HepG2 (cell line): ENCODE data around the gene GNB3. TPM values are rescaled to one million over a fixed set of nuclear protein-coding genes. Genes with fewer than 3 reads are reported as not detected.

Source experiments
- AGO2 ChIP-seq: fragments of 200-400 bp; formaldehyde crosslinking; optimal IDR thresholded peaks from 2 replicates; pipeline ENCODE3; 2017; ENCODE audit warnings: mild to moderate bottlenecking, low read depth, low read length, moderate library complexity
- ASH2L ChIP-seq: fragments of 300-600, 200-600 bp; sonication (generic); IDR thresholded peaks from 2 replicates; pipeline ENCODE4 v1.7.0; 2017; ENCODE audit warnings: low read depth, mild to moderate bottlenecking, moderate library complexity, mixed read lengths, low read length; ENCODE audit not compliant: insufficient read length
- ATAD3A ChIP-seq: sonication (generic); formaldehyde crosslinking; IDR thresholded peaks from 2 replicates; pipeline ENCODE4 v1.4.0; 2020; ENCODE audit warnings: missing genetic modification reagents
- CCAR2 ChIP-seq: fragments of 200-400 bp; formaldehyde crosslinking; optimal IDR thresholded peaks from 2 replicates; pipeline ENCODE3; 2018; ENCODE audit warnings: low read depth, mild to moderate bottlenecking, low read length, moderate library complexity
- CHCHD3 ChIP-seq: sonication (generic); formaldehyde crosslinking; IDR thresholded peaks from 2 replicates; pipeline ENCODE4 v1.8.0; 2022; ENCODE audit warnings: mild to moderate bottlenecking, missing genetic modification reagents, moderate library complexity
- DRAP1 ChIP-seq: IDR thresholded peaks from 2 replicates; pipeline ENCODE4 v1.6.1; 2016; ENCODE audit warnings: missing genetic modification reagents, missing compliant biosample characterization
- FOXO4 ChIP-seq: sonication (generic); formaldehyde crosslinking; conservative IDR thresholded peaks from 2 replicates; pipeline ENCODE4 v1.8.1; 2023; ENCODE audit warnings: missing genetic modification reagents
- HOXA3 ChIP-seq: sonication (generic); formaldehyde crosslinking; IDR thresholded peaks from 2 replicates; pipeline ENCODE4 v1.5.0; 2020; ENCODE audit warnings: missing genetic modification reagents
- KDM5A ChIP-seq: fragments of 200-600 bp; sonication (generic); IDR thresholded peaks from 2 replicates; pipeline ENCODE4 v1.7.0; 2018; ENCODE audit warnings: antibody characterized with exemption, mild to moderate bottlenecking, low read length, borderline replicate concordance
- RARG ChIP-seq: sonication (generic); formaldehyde crosslinking; IDR thresholded peaks from 2 replicates; pipeline ENCODE4 v1.4.0; 2020; ENCODE audit warnings: low read depth, mild to moderate bottlenecking, missing genetic modification reagents
- REXO4 ChIP-seq: sonication (generic); formaldehyde crosslinking; IDR thresholded peaks from 2 replicates; pipeline ENCODE4 v1.8.0; 2022; ENCODE audit warnings: missing genetic modification reagents, mild to moderate bottlenecking, borderline replicate concordance
- RORA ChIP-seq: sonication (generic); formaldehyde crosslinking; IDR thresholded peaks from 2 replicates; pipeline ENCODE4 v1.5.0; 2020; ENCODE audit warnings: mild to moderate bottlenecking, missing genetic modification reagents, moderate library complexity
- ZNF136 ChIP-seq: sonication (generic); formaldehyde crosslinking; IDR thresholded peaks from 2 replicates; pipeline ENCODE4 v1.8.1; 2022; ENCODE audit warnings: low read depth, mild to moderate bottlenecking, moderate library complexity, missing genetic modification reagents
- ZNF160 ChIP-seq: sonication (generic); formaldehyde crosslinking; IDR thresholded peaks from 2 replicates; pipeline ENCODE4 v1.8.0; 2022; ENCODE audit warnings: mild to moderate bottlenecking, inconsistent platforms, missing genetic modification reagents
- ZNF224 ChIP-seq: sonication (generic); formaldehyde crosslinking; IDR thresholded peaks from 2 replicates; pipeline ENCODE4 v1.5.0; 2020; ENCODE audit warnings: mild to moderate bottlenecking, missing genetic modification reagents
- ZNF350 ChIP-seq: sonication (generic); formaldehyde crosslinking; IDR thresholded peaks from 2 replicates; pipeline ENCODE4 v1.4.0; 2020; ENCODE audit warnings: mild to moderate bottlenecking, low read depth, missing genetic modification reagents, borderline replicate concordance
- ZNF652 ChIP-seq: IDR thresholded peaks from 2 replicates; pipeline ENCODE4 v1.6.1; 2016; ENCODE audit warnings: low read depth, borderline replicate concordance
- ZNF709 ChIP-seq: sonication (generic); formaldehyde crosslinking; IDR thresholded peaks from 2 replicates; pipeline ENCODE4 v1.5.0; 2020; ENCODE audit warnings: mild to moderate bottlenecking, missing genetic modification reagents
- ZSCAN12 ChIP-seq: sonication (generic); formaldehyde crosslinking; IDR thresholded peaks from 2 replicates; pipeline ENCODE4 v1.9.0; 2021; ENCODE audit warnings: mild to moderate bottlenecking, missing genetic modification reagents
- ZSCAN9 ChIP-seq: IDR thresholded peaks from 2 replicates; pipeline ENCODE4 v1.6.1; 2016; ENCODE audit warnings: borderline replicate concordance
- polyA plus RNA-seq, 8 experiments: library from polyadenylated mRNA; depleted of rRNA in 3 of 8; stranded (reverse) in 7 of 8; unstranded in 1 of 8; fragments of >200 nt; fragmentation: Illumina TruSeq in 4 of 8; extraction: Trizol in 4 of 8; gene quantifications; 2 replicates each; pipeline versions ENCODE4 v1.2.1 to v1.2.3, GENCODE V29; 2011 to 2016; ENCODE audit warnings: low read depth in 4 of 8, missing spikeins in 1 of 8, mixed read lengths in 1 of 8; ENCODE audit not compliant: insufficient read depth in 1 of 8
- total RNA-seq, 5 experiments: library from RNA; depleted of rRNA; stranded (reverse); fragments of >200 nt; fragmentation: Illumina TruSeq; extraction: Trizol; gene quantifications; 2 replicates each; pipeline ENCODE4 v1.2.3, GENCODE V29; 2016; ENCODE audit warnings: low read depth in 1 of 5
- TF ChIP-seq, protein P1 (sequence below): sonication (generic); formaldehyde crosslinking; conservative IDR thresholded peaks from 2 replicates; pipeline ENCODE4 v1.8.0; 2022; ENCODE audit warnings: mild to moderate bottlenecking, moderate library complexity, missing genetic modification reagents
- TF ChIP-seq, protein P2 (sequence below): IDR thresholded peaks from 2 replicates; pipeline ENCODE4 v1.6.1; 2016; ENCODE audit warnings: missing compliant biosample characterization, missing genetic modification reagents, borderline replicate concordance
- TF ChIP-seq, protein P3 (sequence below): sonication (generic); formaldehyde crosslinking; IDR thresholded peaks from 2 replicates; pipeline ENCODE4 v1.4.0; 2020; ENCODE audit warnings: mild to moderate bottlenecking, missing genetic modification reagents

The GNB3 gene
- total and polyA plus RNA-seq, 2 of the 13 experiments (the other 11 are each of a cell fraction or from before 2014, with no cell fraction given) = 1.3 to 3.6 TPM

DNA sequence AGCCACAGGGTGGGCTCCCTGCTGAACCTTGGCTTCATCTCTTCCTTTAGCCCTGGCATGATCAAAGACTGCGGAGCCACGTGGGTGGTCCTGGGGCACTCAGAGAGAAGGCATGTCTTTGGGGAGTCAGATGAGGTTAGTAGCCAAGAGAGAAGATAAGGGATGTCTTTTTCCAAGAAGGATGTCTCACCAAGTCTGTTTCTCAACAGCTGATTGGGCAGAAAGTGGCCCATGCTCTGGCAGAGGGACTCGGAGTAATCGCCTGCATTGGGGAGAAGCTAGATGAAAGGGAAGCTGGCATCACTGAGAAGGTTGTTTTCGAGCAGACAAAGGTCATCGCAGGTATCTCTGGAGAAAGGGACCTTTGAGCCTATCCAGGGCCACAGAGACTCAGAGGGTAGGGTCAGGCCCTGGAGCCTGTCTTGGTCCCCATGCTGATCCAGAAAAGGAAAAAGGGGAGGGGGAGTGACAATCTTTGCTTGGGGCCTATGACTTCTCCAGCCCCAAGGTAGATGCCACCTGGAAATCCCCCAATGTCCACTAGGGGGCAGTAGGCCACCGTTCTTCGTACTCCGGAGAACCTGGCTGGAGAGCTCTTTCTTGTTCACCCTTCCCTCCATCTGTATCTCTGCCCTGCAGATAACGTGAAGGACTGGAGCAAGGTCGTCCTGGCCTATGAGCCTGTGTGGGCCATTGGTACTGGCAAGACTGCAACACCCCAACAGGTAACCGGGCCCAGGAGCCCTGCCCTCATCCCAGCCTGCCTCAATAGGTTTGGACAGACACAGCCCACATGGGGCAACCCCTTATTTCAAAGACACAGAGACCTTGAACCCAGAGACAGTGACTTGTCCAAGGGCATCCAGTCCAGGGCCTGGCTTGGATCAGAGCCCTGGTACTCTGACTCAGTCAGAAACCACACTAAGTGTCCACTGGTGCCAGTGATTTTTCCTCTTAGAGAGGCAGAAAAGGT lies 28.6 kb downstream of the GNB3 start (continued):
- TF ChIP-seq ZNF136 (CRISPR knock-in tag) (no peak), CHCHD3 (CRISPR knock-in tag) (no peak), RARG (CRISPR knock-in tag) (no peak), ZNF350 (CRISPR knock-in tag) (peak; percentile 47; the same call in 1 of the 2 replicates), ZNF224 (CRISPR knock-in tag) (no peak), CCAR2 (no peak), AGO2 (no peak), ASH2L (peak; percentile 16), ZSCAN9 (no peak), KDM5A (no peak), ZNF709 (CRISPR knock-in tag) (no peak), ZNF160 (CRISPR knock-in tag) (no peak), DRAP1 (CRISPR knock-in tag) (peak; percentile 12; the same call in 1 of the 2 replicates), ZNF652 (CRISPR knock-in tag) (no peak), RORA (CRISPR knock-in tag) (no peak), FOXO4 (CRISPR knock-in tag) (no peak), HOXA3 (CRISPR knock-in tag) (0 out of 2 replicates have a peak, but pooled peaks have one; percentile 10), ATAD3A (CRISPR knock-in tag) (no peak), REXO4 (no peak), ZSCAN12 (CRISPR knock-in tag) (no peak)
- TF ChIP-seq, protein P1, sequence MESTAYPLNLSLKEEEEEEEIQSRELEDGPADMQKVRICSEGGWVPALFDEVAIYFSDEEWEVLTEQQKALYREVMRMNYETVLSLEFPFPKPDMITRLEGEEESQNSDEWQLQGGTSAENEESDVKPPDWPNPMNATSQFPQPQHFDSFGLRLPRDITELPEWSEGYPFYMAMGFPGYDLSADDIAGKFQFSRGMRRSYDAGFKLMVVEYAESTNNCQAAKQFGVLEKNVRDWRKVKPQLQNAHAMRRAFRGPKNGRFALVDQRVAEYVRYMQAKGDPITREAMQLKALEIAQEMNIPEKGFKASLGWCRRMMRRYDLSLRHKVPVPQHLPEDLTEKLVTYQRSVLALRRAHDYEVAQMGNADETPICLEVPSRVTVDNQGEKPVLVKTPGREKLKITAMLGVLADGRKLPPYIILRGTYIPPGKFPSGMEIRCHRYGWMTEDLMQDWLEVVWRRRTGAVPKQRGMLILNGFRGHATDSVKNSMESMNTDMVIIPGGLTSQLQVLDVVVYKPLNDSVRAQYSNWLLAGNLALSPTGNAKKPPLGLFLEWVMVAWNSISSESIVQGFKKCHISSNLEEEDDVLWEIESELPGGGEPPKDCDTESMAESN = no peak
- TF ChIP-seq, protein P2, sequence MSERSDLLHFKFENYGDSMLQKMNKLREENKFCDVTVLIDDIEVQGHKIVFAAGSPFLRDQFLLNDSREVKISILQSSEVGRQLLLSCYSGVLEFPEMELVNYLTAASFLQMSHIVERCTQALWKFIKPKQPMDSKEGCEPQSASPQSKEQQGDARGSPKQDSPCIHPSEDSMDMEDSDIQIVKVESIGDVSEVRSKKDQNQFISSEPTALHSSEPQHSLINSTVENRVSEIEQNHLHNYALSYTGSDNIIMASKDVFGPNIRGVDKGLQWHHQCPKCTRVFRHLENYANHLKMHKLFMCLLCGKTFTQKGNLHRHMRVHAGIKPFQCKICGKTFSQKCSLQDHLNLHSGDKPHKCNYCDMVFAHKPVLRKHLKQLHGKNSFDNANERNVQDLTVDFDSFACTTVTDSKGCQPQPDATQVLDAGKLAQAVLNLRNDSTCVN (CRISPR knock-in tag) = 0 out of 2 replicates have a peak, but pooled peaks have one; percentile 45
- TF ChIP-seq, protein P3, sequence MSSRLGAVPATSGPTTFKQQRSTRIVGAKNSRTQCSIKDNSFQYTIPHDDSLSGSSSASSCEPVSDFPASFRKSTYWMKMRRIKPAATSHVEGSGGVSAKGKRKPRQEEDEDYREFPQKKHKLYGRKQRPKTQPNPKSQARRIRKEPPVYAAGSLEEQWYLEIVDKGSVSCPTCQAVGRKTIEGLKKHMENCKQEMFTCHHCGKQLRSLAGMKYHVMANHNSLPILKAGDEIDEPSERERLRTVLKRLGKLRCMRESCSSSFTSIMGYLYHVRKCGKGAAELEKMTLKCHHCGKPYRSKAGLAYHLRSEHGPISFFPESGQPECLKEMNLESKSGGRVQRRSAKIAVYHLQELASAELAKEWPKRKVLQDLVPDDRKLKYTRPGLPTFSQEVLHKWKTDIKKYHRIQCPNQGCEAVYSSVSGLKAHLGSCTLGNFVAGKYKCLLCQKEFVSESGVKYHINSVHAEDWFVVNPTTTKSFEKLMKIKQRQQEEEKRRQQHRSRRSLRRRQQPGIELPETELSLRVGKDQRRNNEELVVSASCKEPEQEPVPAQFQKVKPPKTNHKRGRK (CRISPR knock-in tag) = no peak
